Stomach smooth muscle (tissue), 2 donors: ENCODE data around the gene LACTBL1.

Source experiments
- H3K27ac ChIP-seq: one replicate; pipeline ENCODE4 v1.7.0; 2013; ENCODE audit warnings: mild to moderate bottlenecking, low read length, inconsistent platforms
- H3K27me3 ChIP-seq, 2 donors: one replicate each; pipeline ENCODE4 v1.7.0; 2013; ENCODE audit warnings: low read length in 2 of 2; ENCODE audit not compliant: insufficient read depth in 2 of 2, control insufficient read depth in 1 of 2
- H3K36me3 ChIP-seq, 2 donors: one replicate each; pipeline ENCODE4 v1.7.0; 2013; ENCODE audit warnings: low read length in 2 of 2; ENCODE audit not compliant: control insufficient read depth in 2 of 2, insufficient read depth in 2 of 2
- H3K4me1 ChIP-seq: one replicate; pipeline ENCODE4 v1.7.0; 2013; ENCODE audit warnings: low read length; ENCODE audit not compliant: control insufficient read depth, insufficient read depth
- H3K4me3 ChIP-seq, 2 donors: one replicate each; pipeline ENCODE4 v1.7.0; 2013; ENCODE audit warnings: low read length in 2 of 2
- H3K9ac ChIP-seq, 2 donors: one replicate each; pipeline ENCODE4 v1.7.0; 2013; ENCODE audit warnings: low read length in 2 of 2, mild to moderate bottlenecking in 1 of 2
- H3K9me3 ChIP-seq, 2 donors: one replicate each; pipeline ENCODE4 v1.7.0; 2013; ENCODE audit warnings: low read length in 2 of 2; ENCODE audit not compliant: control insufficient read depth in 2 of 2
- donor health status: healthy.
- donor health status: Pancreatic carcinoma.

LACTBL1 gene

DNA sequence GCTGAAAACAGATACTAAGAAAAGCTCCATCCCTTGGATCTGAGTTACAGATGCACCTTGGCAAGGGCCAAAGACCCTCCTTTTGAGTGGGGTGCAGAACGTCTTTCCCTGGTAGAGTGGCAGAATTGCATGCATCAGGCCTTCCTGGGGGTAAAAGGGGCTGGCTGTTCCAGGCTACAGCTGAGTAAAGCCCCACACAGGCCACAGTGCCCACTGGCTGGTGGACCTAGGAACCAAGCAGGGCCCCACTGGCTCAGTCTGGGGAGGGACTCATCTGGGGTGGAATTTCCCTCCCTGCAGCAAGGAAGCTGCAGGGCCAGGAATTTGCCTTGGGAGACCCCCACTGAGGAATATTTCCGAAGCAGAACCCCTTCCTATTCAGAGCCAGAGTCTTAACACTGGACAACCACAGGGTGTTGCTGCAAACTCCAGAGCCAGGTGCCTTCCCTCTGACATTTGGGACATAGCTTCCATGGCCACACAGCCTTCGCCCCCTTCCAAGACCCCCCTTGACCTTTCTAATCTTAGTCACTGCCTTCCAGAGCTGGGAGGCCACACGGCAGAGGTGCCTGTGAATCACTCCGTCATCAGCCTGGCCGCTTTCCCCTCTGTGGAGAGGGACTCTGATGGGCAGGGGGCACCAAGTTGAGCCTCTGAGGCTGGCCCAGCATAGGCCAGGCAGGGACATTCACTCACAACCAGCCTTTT lies 52.5 kb downstream of the LACTBL1 start:
- Histone ChIP-seq H3K4me3 (no peak overlapping the region), H3K9me3 (peaks cover 0 to 5% of the 10 kb centered on the region in 2 donors), H3K27ac (no peak overlapping the region), H3K36me3 (no peaks in the 10 kb centered on the region), H3K27me3 (peaks cover 4 to 7% of the 10 kb centered on the region in 2 donors), H3K9ac (no peak overlapping the region), H3K4me1 (no peaks in the 10 kb centered on the region)

DNA sequence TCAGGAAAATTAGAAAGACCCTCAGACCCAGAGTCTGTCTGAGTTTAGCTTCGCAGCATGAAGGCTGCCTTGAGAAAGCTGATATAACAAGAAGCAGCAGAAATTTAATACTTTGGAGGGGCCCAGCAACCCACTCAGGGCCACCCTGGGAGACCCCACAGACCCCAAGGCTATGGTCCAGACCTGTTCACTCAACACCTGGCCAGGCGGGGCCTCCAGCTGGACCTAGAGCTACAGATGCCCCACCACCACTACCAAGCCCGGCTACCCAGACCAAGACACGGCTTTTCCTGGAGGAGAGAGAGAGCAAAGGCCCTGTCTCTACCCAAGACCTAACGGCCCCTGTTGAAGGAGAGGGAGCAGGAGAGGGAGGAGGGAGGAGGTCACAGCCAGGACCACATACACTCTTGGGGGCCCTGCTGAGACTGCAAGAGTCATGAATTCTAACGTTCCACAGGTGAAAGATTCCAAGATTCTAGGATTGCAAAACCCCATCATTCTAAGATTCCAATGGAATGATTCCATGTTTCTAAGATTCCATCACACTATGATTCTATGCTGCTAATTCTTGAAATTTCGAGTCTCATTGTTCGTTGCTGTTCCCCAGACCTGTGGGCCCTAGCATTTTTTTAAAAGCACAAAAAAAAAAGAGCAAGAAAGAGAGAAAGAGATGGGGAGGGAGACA lies 53.2 kb downstream of the LACTBL1 start:
- Histone ChIP-seq H3K9ac (no peak overlapping the region), H3K27ac (no peak overlapping the region), H3K4me1 (no peaks in the 10 kb centered on the region), H3K36me3 (no peaks in the 10 kb centered on the region), H3K9me3 (peaks cover 0 to 5% of the 10 kb centered on the region in 2 donors), H3K27me3 (peaks cover 4 to 7% of the 10 kb centered on the region in 2 donors), H3K4me3 (no peak overlapping the region)

DNA sequence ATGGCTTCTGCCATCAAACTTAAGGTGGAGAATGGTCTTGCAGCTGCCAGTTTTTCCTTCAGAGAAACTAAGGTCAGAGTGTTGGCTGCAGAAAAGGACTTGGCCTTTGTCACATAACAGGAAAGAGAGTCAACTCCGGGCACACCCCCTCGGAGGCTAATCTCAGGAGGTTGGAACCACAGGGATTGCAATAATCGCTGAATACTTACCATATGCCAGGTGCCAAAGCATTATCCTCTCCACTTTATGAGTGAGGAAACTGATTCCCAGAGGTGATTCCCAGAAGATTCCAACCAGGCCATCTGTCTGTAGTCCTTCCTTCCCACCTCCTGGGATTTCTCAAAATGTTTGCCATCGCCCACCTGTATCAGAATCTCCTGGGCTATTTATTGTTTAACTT lies 54.0 kb downstream of the LACTBL1 start:
- H3K27me3 ChIP-seq: peaks cover 3 to 4% of the 10 kb centered on the region in 2 donors
- H3K9ac ChIP-seq: no peak overlapping the region
- no peak overlapping the region for H3K27ac ChIP-seq
- no peak overlapping the region for H3K4me3 ChIP-seq
- H3K9me3 ChIP-seq: peaks cover 0 to 3% of the 10 kb centered on the region in 2 donors
- no peaks in the 10 kb centered on the region for H3K4me1 ChIP-seq
- no peaks in the 10 kb centered on the region for H3K36me3 ChIP-seq

- Histone ChIP-seq H3K4me1 (no peaks in the 10 kb centered on the region), H3K27me3 (peaks cover 3 to 4% of the 10 kb centered on the region in 2 donors), H3K9ac (no peak overlapping the region), H3K36me3 (no peaks in the 10 kb centered on the region), H3K4me3 (no peak overlapping the region), H3K27ac (no peak overlapping the region), H3K9me3 (no peaks in the 10 kb centered on the region)
Measured at GRCh38 chr1:22917989-22918388, 54.7 kb downstream of the LACTBL1 start.

DNA sequence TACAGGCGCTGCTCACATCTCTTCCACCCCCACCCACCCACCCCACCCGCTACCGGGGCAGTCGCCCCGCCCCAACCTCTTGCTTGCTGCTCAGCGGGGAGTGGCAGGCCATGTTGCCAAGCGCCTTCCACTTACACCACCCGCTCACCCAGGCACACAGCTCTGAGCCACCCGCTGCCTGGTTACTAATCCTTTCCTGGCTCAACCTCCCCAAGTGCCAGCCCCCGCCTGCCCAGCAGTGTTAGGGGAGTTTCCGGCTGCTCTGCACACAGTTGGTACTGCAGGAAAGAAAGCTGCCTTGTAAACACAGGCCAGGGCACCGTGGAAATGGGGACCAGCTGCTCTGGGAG lies 56.2 kb downstream of the LACTBL1 start:
- H3K4me3 ChIP-seq: no peak overlapping the region
- no peak overlapping the region for H3K9ac ChIP-seq
- no peaks in the 10 kb centered on the region for H3K9me3 ChIP-seq
- H3K36me3 ChIP-seq: no peaks in the 10 kb centered on the region
- H3K27me3 ChIP-seq: peaks cover 3 to 4% of the 10 kb centered on the region in 2 donors
- H3K27ac ChIP-seq: no peak overlapping the region
- no peaks in the 10 kb centered on the region for H3K4me1 ChIP-seq

GRCh38 chr1:22915816-22916470 lies 56.7 kb downstream of the LACTBL1 start:
- Histone ChIP-seq H3K27me3 (peaks cover 3 to 4% of the 10 kb centered on the region in 2 donors), H3K36me3 (no peaks in the 10 kb centered on the region), H3K9me3 (no peaks in the 10 kb centered on the region), H3K4me3 (no peak overlapping the region), H3K4me1 (no peaks in the 10 kb centered on the region), H3K9ac (no peak overlapping the region), H3K27ac (no peak overlapping the region)

DNA sequence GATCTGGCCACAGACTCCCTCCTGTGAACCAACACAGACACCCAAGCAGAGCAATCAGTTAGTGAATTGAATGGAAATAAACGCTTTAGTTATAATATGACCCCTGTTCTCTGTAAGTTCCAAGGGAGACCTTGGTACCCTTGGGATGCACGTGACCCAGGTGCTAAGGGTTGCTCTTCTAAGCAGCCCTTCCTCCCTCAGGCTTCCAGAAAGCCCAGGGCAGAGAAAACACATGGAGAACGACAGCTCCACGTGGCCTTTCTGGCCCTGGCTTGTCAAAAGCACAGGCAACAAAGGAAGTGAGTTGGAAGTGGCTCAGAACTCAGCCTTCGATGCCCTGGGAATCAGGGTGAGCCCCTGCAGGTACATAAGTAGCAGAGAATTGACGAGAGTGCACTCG lies 57.4 kb downstream of the LACTBL1 start:
- Histone ChIP-seq H3K9ac (no peak overlapping the region), H3K4me3 (no peak overlapping the region), H3K4me1 (no peaks in the 10 kb centered on the region), H3K27ac (no peak overlapping the region), H3K36me3 (no peaks in the 10 kb centered on the region), H3K27me3 (peaks cover 0 to 3% of the 10 kb centered on the region in 2 donors), H3K9me3 (no peaks in the 10 kb centered on the region)

GRCh38 chr1:22914633-22915217 lies 57.9 kb downstream of the LACTBL1 start:
- Histone ChIP-seq H3K27me3 (peaks cover 0 to 3% of the 10 kb centered on the region in 2 donors), H3K36me3 (no peaks in the 10 kb centered on the region)

GRCh38 chr1:22914156-22914555 lies 58.5 kb downstream of the LACTBL1 start:
- Histone ChIP-seq H3K27me3 (peaks cover 0 to 3% of the 10 kb centered on the region in 2 donors), H3K4me3 (no peak overlapping the region), H3K27ac (no peak overlapping the region), H3K9ac (no peak overlapping the region), H3K4me1 (no peaks in the 10 kb centered on the region), H3K36me3 (no peaks in the 10 kb centered on the region), H3K9me3 (no peaks in the 10 kb centered on the region)

More at GRCh38 chr1:22914633-22915217, 57.9 kb downstream of the LACTBL1 start:
- Histone ChIP-seq H3K9ac (no peak overlapping the region), H3K27ac (no peak overlapping the region), H3K4me1 (no peaks in the 10 kb centered on the region), H3K4me3 (no peak overlapping the region), H3K9me3 (no peaks in the 10 kb centered on the region)

DNA sequence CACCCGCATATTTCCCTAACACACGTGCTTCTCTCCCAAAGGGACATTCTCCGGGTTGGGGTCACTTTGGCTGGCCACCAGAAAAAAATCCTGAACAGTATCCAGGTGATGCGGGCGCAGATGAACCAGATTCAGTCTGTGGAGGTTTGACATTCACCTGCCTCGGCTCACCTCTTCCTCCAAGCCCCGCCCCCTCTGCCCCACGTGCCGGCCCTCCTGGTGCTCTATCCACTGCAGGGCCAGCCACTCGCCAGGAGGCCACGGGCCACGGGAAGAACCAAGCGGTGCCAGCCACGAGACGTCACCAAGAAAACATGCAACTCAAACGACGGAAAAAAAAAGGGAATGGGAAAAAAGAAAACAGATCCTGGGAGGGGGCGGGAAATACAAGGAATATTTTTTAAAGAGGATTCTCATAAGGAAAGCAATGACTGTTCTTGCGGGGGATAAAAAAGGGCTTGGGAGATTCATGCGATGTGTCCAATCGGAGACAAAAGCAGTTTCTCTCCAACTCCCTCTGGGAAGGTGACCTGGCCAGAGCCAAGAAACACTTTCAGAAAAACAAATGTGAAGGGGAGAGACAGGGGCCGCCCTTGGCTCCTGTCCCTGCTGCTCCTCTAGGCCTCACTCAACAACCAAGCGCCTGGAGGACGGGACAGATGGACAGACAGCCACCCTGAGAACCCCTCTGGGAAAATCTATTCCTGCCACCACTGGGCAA lies 59.1 kb downstream of the LACTBL1 start:
- Histone ChIP-seq H3K4me1 (no peaks in the 10 kb centered on the region), H3K36me3 (no peaks in the 10 kb centered on the region), H3K4me3 (no peak overlapping the region), H3K27me3 (peaks cover 0 to 3% of the 10 kb centered on the region in 2 donors), H3K9me3 (no peaks in the 10 kb centered on the region), H3K9ac (no peak overlapping the region), H3K27ac (no peak overlapping the region)
